ENCODE results near the gene RAPGEF3. TPM values are rescaled to one million over a fixed set of nuclear protein-coding genes. Genes with fewer than 3 reads are reported as not detected.

RAPGEF3 gene
- total RNA-seq, 1 experiment from 2014 or later = 5.7 TPM

- Histone ChIP-seq H4K20me1 (ENCODE audit: insufficient read depth) (peaks cover 18% of the 10 kb centered on the region), H3F3A (ENCODE audit: insufficient read depth, low read depth) (no peaks in the 10 kb centered on the region), H3K36me3 (ENCODE audit: low read depth) (no peaks in the 10 kb centered on the region), H3K9me3 (ENCODE audit: insufficient read depth, low read depth) (no peaks in the 10 kb centered on the region), H3K27me3 (ENCODE audit: insufficient read depth, low read depth) (no peaks in the 10 kb centered on the region), H3K4me2 (no peak overlapping the region), H3K9me2 (ENCODE audit: insufficient read depth) (no peaks in the 10 kb centered on the region), H3K4me1 (replicated peaks; ENCODE audit: insufficient read depth) (no peaks in the 10 kb centered on the region), H2AFZ (no peak overlapping the region), H3K79me2 (ENCODE audit: low read depth) (peaks cover 18% of the 10 kb centered on the region), H3K27ac (no peak overlapping the region), H3K4me3 (no peak overlapping the region)
- ChIA-PET POLR2A (ENCODE audit: unreplicated experiment) (interaction anchor here (0.8 kb wide), 1 partner anchor 75 kb away, joined by 7 read pairs; no protein-coding TSS in a partner anchor), CTCF (interaction anchor here (0.9 to 1.2 kb wide), 2 partner anchors 33 to 35 kb away, joined by 4 to 7 read pairs; no protein-coding TSS in a partner anchor)
- peak in 1 of 2 experiments; percentile 46 for DNase-seq
- BruUV-seq (replicated peaks) = no TSS peak
- intact Hi-C loops (cut with micrococcal nuclease; ENCODE audit: unreplicated experiment) = loop anchor here (1.0 kb wide), 1 partner anchor 35 kb away; no protein-coding TSS in a partner anchor
- TF ChIP-seq CTCF (conservative IDR thresholded peaks at IDR 0.05) (peak; percentile 30; the same call in 1 of the 2 replicates), EZH2 (IDR thresholded peaks at IDR 0.05; ENCODE audit: low read depth) (no peak)
Observed at GRCh38 chr12:47802312-47802711, 43.6 kb upstream of the RAPGEF3 start.

DNA sequence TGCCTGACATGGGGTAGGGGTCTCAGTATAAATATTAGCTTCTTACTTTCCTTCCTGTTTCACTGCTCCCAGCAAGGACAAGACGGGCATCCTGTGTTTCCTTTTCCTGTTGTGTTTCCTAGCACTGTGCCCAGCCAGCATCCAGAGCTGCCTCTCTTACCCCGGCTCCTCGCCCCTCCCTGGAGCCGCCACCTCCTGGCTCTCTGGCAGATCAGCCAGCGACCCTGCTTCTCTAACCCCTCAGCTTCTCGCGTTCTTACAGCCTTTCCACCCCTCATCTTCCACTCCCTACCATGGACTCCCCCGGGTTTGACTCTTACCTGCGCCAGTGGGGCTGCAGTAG lies 43.2 kb upstream of the RAPGEF3 start:
- H3K4me1 ChIP-seq (replicated peaks; ENCODE audit: insufficient read depth) = no peaks in the 10 kb centered on the region
- peaks cover 14% of the 10 kb centered on the region for H3K79me2 ChIP-seq (ENCODE audit: low read depth)
- H3K4me3 ChIP-seq = no peak overlapping the region
- no TSS peak for BruUV-seq (replicated peaks)
- POLR2A ChIA-PET (ENCODE audit: unreplicated experiment) = interaction anchor here (0.8 kb wide), 1 partner anchor 75 kb away, joined by 7 read pairs; no protein-coding TSS in a partner anchor
- H3K27ac ChIP-seq = no peak overlapping the region
- H3K9me3 ChIP-seq (ENCODE audit: insufficient read depth, low read depth) = no peaks in the 10 kb centered on the region
- no peak for DNase-seq
- no peaks in the 10 kb centered on the region for H3K36me3 ChIP-seq (ENCODE audit: low read depth)
- H3K9me2 ChIP-seq (ENCODE audit: insufficient read depth) = no peaks in the 10 kb centered on the region
- peaks cover 14% of the 10 kb centered on the region for H4K20me1 ChIP-seq (ENCODE audit: insufficient read depth)
- TF ChIP-seq CTCF (conservative IDR thresholded peaks at IDR 0.05) (no peak), EZH2 (IDR thresholded peaks at IDR 0.05; ENCODE audit: low read depth) (no peak)
- no peak overlapping the region for H2AFZ ChIP-seq
- CTCF ChIA-PET = interaction anchor here (0.9 to 1.2 kb wide), 2 partner anchors 34 to 36 kb away, joined by 4 to 7 read pairs; no protein-coding TSS in a partner anchor
- no peak overlapping the region for H3K4me2 ChIP-seq
- H3K27me3 ChIP-seq (ENCODE audit: insufficient read depth, low read depth) = no peaks in the 10 kb centered on the region
- intact Hi-C loops (cut with micrococcal nuclease; ENCODE audit: unreplicated experiment) = loop anchor here (1.0 kb wide), 1 partner anchor 35 kb away; no protein-coding TSS in a partner anchor
- H3F3A ChIP-seq (ENCODE audit: insufficient read depth, low read depth) = no peaks in the 10 kb centered on the region

DNA sequence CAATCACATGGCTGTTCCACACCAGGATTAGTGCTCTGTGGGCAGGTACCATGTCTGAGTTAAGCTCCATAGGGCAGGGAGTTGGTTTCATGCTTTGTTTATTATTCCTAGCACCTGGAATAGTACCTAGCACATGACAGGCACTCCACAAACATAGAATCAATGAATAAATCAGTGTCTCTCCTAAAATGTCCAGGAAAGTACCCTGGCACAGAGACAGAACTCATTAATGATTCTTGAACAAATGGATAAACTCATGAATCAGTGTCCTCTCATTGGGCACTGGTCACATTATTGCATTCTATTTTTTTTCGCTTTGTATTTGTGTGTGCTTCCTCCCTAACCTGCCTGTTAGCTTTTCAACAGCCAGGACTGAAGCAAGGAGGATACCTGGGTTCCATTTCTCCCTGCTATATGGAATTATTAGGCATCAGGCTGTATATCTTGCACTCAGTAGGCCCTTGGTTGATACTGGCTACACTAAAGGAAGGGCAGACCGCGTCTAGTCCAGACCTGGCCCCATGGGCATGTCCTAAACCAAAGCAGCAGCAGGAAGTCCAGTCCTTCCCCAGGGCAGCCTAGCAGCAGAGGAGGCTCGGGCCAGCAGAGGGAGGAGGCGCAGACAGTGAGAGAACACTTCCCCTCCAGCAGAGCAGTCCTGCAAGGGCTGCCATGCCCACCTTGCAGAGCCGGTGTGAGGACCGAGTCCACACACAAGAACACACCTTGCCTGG lies 42.7 kb upstream of the RAPGEF3 start:
- Histone ChIP-seq H3K9me2 (ENCODE audit: insufficient read depth) (no peaks in the 10 kb centered on the region), H3K79me2 (ENCODE audit: low read depth) (peaks cover 9% of the 10 kb centered on the region; the same call in 1 of the 2 replicates), H3F3A (ENCODE audit: insufficient read depth, low read depth) (no peaks in the 10 kb centered on the region), H3K27me3 (ENCODE audit: insufficient read depth, low read depth) (no peaks in the 10 kb centered on the region), H3K9me3 (ENCODE audit: insufficient read depth, low read depth) (no peaks in the 10 kb centered on the region), H3K4me2 (no peak overlapping the region), H4K20me1 (ENCODE audit: insufficient read depth) (peaks cover 14% of the 10 kb centered on the region; the same call in 1 of the 2 replicates), H3K4me1 (replicated peaks; ENCODE audit: insufficient read depth) (no peaks in the 10 kb centered on the region), H2AFZ (no peak overlapping the region), H3K4me3 (no peak overlapping the region), H3K36me3 (ENCODE audit: low read depth) (no peaks in the 10 kb centered on the region), H3K27ac (no peak overlapping the region)
- ChIA-PET CTCF (interaction anchor here (0.9 to 1.2 kb wide), 2 partner anchors 34 to 36 kb away, joined by 4 to 7 read pairs; no protein-coding TSS in a partner anchor), POLR2A (ENCODE audit: unreplicated experiment) (interaction anchor here (0.8 kb wide), 1 partner anchor 76 kb away, joined by 7 read pairs; no protein-coding TSS in a partner anchor)
- intact Hi-C loops (cut with micrococcal nuclease; ENCODE audit: unreplicated experiment) = no loop called here
- DNase-seq = no peak
- BruUV-seq (replicated peaks) = no TSS peak
- no peak for TF ChIP-seq EZH2 (IDR thresholded peaks at IDR 0.05; ENCODE audit: low read depth)
- no peak for TF ChIP-seq CTCF (conservative IDR thresholded peaks at IDR 0.05)

All from PC-9 (cell line).